Astrocyte of the spinal cord (primary cell): Measurements from ENCODE around the gene TGIF2.

ENCODE experiments used
- DNase-seq: peaks from one replicate; pipeline ENCODE4 v3.0.0; 2011; ENCODE audit warnings: low read depth, low spot score
- H3K4me3 ChIP-seq: 2 replicates; pipeline ENCODE4 v1.5.1; 2011; ENCODE audit warnings: low read depth, mild to moderate bottlenecking, low read length, moderate library complexity
- CTCF ChIP-seq: IDR thresholded peaks from 2 replicates; pipeline ENCODE4 v1.5.1; 2012; ENCODE audit warnings: low read depth, mild to moderate bottlenecking, low read length, inconsistent platforms
- in situ Hi-C: cut with HindIII; loops from 2 replicates; pipeline ENCODE4 v1.10.0; 2017; ENCODE audit warnings: low sequenced_read_pairs

Gene TGIF2

DNA sequence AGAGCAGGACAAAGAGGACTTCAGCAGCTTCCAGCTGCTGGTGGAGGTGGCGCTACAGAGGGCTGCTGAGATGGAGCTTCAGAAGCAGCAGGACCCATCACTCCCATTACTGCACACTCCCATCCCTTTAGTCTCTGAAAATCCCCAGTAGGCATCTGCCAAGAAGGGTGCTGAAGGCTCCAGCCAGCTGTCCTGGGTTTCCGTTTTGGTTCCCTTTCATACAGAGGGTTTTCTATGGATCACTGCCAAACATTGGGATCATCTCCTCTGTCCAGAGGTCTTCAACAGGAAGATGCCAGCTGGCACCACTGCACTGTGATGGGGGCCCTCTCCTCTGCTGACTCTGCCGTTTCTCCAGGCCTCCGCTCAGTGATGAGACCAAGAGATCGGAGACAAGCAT, 17.9 kb downstream of the TGIF2 start:
- no peak for DNase-seq
- in situ Hi-C loops = no loop called here
- no peak overlapping the region for H3K4me3 ChIP-seq
- TF ChIP-seq CTCF = no peak

- in situ Hi-C loops = no loop called here
- TF ChIP-seq CTCF = peak; percentile 53
- peak; percentile 50 for DNase-seq
- no peak overlapping the region for H3K4me3 ChIP-seq
Measured at GRCh38 chr20:36591854-36592641, 18.7 kb downstream of the TGIF2 start.

- no peak for TF ChIP-seq CTCF
- no peak overlapping the region for H3K4me3 ChIP-seq
- in situ Hi-C loops = no loop called here
- DNase-seq = no peak
Measured at GRCh38 chr20:36593347-36593929, 20.0 kb downstream of the TGIF2 start.

DNA sequence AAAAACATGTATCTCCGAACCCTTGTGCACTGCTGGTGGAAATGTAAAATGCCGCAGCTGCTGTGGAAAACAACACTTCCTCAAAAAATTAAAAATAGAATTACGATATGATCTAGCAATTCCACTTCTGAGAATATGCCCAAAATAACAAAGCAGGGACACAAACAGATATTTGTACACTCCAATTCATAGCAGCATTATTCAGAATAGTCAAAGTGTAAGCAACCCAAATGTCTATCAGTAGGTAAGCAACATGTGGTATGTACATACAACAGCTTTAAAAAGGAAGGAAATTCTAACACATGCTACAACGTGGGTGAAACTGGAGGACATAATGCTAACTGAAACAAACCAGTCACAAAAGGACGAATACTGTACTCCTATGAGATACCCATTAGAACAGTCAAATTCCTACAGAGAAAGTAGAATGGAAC, 26.5 kb downstream of the TGIF2 start:
- no peak for TF ChIP-seq CTCF
- no peak overlapping the region for H3K4me3 ChIP-seq
- in situ Hi-C loops = no loop called here
- no peak for DNase-seq

GRCh38 chr20:36601540-36601939, 28.1 kb downstream of the TGIF2 start:
- in situ Hi-C loops = no loop called here
- no peak for DNase-seq
- no peak for TF ChIP-seq CTCF
- no peak overlapping the region for H3K4me3 ChIP-seq

- no peak for TF ChIP-seq CTCF
- no peak for DNase-seq
- in situ Hi-C loops = no loop called here
- peak overlapping the region; percentile 22 for H3K4me3 ChIP-seq
Measured at GRCh38 chr20:36604952-36605398, 31.6 kb downstream of the TGIF2 start.
